ENCODE results near the gene PTPRT. TPM values are rescaled to one million over a fixed set of nuclear protein-coding genes. Genes with fewer than 3 reads are reported as not detected.

Gene PTPRT
- total RNA-seq, 1 donor from 2014 or later = 0.56 TPM

DNA sequence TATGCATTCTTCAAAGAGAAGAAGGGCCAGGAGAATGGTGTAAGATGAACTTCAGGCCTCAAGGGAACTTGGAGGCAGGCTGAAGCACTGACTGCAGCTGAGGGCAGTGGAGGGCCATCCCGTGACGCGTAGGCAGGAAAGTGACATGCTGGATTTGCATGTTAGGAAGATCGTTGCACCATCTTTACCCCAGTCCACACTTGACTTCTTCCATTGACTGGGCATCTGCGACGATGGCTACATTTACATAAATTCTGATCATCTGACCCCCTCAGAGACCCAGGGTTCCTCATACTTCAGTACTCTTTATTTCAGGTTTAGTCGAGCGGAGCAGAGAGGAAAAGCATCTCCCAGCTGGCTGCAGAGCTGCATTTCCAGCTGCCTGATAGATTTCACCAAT, 180.2 kb downstream of the PTPRT start:
- peaks cover 10% of the 10 kb centered on the region for H3K9me3 Mint-ChIP-seq
- H3K4me3 Mint-ChIP-seq = no peak overlapping the region
- TF ChIP-seq, protein P1, sequence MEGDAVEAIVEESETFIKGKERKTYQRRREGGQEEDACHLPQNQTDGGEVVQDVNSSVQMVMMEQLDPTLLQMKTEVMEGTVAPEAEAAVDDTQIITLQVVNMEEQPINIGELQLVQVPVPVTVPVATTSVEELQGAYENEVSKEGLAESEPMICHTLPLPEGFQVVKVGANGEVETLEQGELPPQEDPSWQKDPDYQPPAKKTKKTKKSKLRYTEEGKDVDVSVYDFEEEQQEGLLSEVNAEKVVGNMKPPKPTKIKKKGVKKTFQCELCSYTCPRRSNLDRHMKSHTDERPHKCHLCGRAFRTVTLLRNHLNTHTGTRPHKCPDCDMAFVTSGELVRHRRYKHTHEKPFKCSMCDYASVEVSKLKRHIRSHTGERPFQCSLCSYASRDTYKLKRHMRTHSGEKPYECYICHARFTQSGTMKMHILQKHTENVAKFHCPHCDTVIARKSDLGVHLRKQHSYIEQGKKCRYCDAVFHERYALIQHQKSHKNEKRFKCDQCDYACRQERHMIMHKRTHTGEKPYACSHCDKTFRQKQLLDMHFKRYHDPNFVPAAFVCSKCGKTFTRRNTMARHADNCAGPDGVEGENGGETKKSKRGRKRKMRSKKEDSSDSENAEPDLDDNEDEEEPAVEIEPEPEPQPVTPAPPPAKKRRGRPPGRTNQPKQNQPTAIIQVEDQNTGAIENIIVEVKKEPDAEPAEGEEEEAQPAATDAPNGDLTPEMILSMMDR (conservative IDR thresholded peaks at IDR 0.05) = no peak
- peaks cover 27% of the 10 kb centered on the region for H3K27me3 Mint-ChIP-seq (ENCODE audit: low read depth)
- no peaks in the 10 kb centered on the region for H3K36me3 Mint-ChIP-seq (ENCODE audit: low read depth)
- no peaks in the 10 kb centered on the region for H3K4me1 Mint-ChIP-seq
- H3K27ac Mint-ChIP-seq (ENCODE audit: unreplicated experiment) = no peak overlapping the region
- no peak for DNase-seq (ENCODE audit: low read depth, low spot score)

DNA sequence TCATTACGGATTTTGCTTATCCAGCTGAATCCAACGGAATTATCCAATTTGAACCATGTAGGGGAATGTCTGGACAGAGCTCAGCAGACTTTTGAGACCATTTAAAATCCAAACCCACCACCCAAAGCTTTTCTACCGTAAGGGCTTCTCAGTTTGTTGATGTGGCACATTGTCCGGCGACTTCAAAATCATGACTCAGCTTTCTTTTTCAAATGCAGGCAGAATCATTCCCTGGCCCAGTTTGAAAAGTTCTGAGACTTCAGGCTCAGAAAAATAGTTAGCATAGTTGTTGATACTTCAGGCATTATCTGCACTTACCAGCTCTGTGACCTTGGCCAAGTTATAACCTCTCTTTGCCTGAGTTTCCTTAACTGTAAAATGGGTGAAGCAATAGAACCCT, 182.2 kb downstream of the PTPRT start:
- Mint-ChIP-seq H3K27me3 (ENCODE audit: low read depth) (peaks cover 25% of the 10 kb centered on the region), H3K9me3 (peaks cover 10% of the 10 kb centered on the region), H3K27ac (ENCODE audit: unreplicated experiment) (no peak overlapping the region), H3K4me3 (no peak overlapping the region), H3K36me3 (ENCODE audit: low read depth) (no peaks in the 10 kb centered on the region), H3K4me1 (no peaks in the 10 kb centered on the region)
- DNase-seq (ENCODE audit: low read depth, low spot score) = no peak
- TF ChIP-seq, protein P1 (conservative IDR thresholded peaks at IDR 0.05) = no peak

- Mint-ChIP-seq H3K9me3 (peaks cover 7% of the 10 kb centered on the region), H3K27me3 (ENCODE audit: low read depth) (peaks cover 22% of the 10 kb centered on the region), H3K4me1 (no peaks in the 10 kb centered on the region), H3K27ac (ENCODE audit: unreplicated experiment) (no peak overlapping the region), H3K4me3 (no peak overlapping the region), H3K36me3 (ENCODE audit: low read depth) (no peaks in the 10 kb centered on the region)
- TF ChIP-seq, protein P1 (conservative IDR thresholded peaks at IDR 0.05) = no peak
- no peak for DNase-seq (ENCODE audit: low read depth, low spot score)
Measured at GRCh38 chr20:43006651-43007375, 182.9 kb downstream of the PTPRT start.

- Mint-ChIP-seq H3K4me1 (no peaks in the 10 kb centered on the region), H3K36me3 (ENCODE audit: low read depth) (no peaks in the 10 kb centered on the region), H3K27ac (ENCODE audit: unreplicated experiment) (no peak overlapping the region), H3K27me3 (ENCODE audit: low read depth) (peaks cover 30% of the 10 kb centered on the region), H3K4me3 (no peak overlapping the region), H3K9me3 (no peaks in the 10 kb centered on the region)
- no peak for DNase-seq (ENCODE audit: low read depth, low spot score)
- TF ChIP-seq, protein P1 (conservative IDR thresholded peaks at IDR 0.05) = no peak
Measured at GRCh38 chr20:43003318-43003944, 186.3 kb downstream of the PTPRT start.

GRCh38 chr20:42996141-42996540, 193.6 kb downstream of the PTPRT start:
- Mint-ChIP-seq H3K4me3 (no peak overlapping the region), H3K36me3 (ENCODE audit: low read depth) (no peaks in the 10 kb centered on the region), H3K4me1 (no peaks in the 10 kb centered on the region), H3K27ac (ENCODE audit: unreplicated experiment) (no peak overlapping the region), H3K27me3 (ENCODE audit: low read depth) (peaks cover 4% of the 10 kb centered on the region), H3K9me3 (peaks cover 2% of the 10 kb centered on the region)
- TF ChIP-seq, protein P1 (conservative IDR thresholded peaks at IDR 0.05) = no peak
- no peak for DNase-seq (ENCODE audit: low read depth, low spot score)
